ES-I3 (cell line): ENCODE data around the gene ACE.
A peak's percentile ranks its signal among the peaks of the same experiment; 100 is the strongest.

Source experiments
- H3K36me3 ChIP-seq: 2 replicates; pipeline ENCODE4 v1.6.1; 2013; ENCODE audit warnings: mild to moderate bottlenecking, low read length, control low read depth, moderate library complexity; ENCODE audit not compliant: insufficient read depth
- H3K4me1 ChIP-seq: 2 replicates; pipeline ENCODE4 v1.6.1; 2013; ENCODE audit warnings: mild to moderate bottlenecking, control low read depth, low read length; ENCODE audit not compliant: insufficient read depth
- H3K9ac ChIP-seq: 2 replicates; pipeline ENCODE4 v1.6.1; 2013; ENCODE audit warnings: low read depth, mild to moderate bottlenecking, low read length, moderate library complexity
- H3K9me3 ChIP-seq: 2 replicates; pipeline ENCODE4 v1.6.1; 2013; ENCODE audit warnings: mild to moderate bottlenecking, low read length, moderate library complexity; ENCODE audit not compliant: control insufficient read depth, insufficient read depth

ACE gene

DNA sequence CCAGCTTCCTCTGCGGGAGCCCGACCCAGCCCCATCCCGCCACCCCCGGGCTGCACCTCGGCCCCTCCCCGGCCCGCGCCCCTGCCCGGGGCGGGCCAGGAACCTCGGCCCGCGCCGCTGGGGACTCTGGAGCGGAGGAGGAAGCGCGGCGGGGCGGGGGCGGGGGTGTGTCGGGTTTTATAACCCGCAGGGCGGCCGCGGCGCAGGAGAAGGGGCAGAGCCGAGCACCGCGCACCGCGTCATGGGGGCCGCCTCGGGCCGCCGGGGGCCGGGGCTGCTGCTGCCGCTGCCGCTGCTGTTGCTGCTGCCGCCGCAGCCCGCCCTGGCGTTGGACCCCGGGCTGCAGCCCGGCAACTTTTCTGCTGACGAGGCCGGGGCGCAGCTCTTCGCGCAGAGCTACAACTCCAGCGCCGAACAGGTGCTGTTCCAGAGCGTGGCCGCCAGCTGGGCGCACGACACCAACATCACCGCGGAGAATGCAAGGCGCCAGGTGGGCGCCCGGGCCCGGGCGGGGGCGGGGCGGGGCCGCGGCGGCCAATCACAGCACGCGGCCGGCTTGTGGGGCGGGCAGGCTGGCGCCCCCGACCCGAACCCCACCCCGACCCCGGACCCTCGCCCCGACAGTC lies at the start of gene ACE:
ACE (plus strand) TSS at position 208 of the 626 bp plus-strand sequence; CDS start at position 242, 34 bp downstream.
- Histone ChIP-seq H3K36me3 (no peaks in the 10 kb centered on the region), H3K4me1 (peaks cover 20% of the 10 kb centered on the region), H3K9me3 (no peaks in the 10 kb centered on the region), H3K9ac (peak within 1 kb of the TSS; percentile 70)

DNA sequence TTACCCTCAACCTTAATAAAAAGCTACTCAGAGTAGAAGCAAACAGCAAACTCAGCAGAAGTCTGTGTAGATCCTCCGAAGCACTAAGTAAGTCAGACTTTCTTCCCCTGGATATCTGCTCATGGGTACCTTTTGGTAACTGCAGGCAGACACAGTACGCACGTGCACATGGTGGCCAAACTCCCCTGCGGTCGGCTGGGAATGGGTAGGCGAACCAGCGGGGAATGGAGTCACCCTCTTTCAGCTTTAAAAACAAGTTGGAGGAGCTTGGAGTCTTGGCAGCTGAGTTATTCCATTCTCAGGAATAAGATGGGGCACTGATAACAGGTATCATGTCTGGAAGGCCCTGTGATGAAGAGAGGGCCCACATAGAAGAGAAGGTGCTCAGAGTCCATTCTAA lies 47.1 kb upstream of the ACE start:
- Histone ChIP-seq H3K9me3 (no peaks in the 10 kb centered on the region), H3K36me3 (no peaks in the 10 kb centered on the region; the same call in 1 of the 2 replicates), H3K9ac (no peak overlapping the region), H3K4me1 (peaks cover 16% of the 10 kb centered on the region)

- Histone ChIP-seq H3K9ac (no peak overlapping the region), H3K9me3 (no peaks in the 10 kb centered on the region), H3K36me3 (no peaks in the 10 kb centered on the region; the same call in 1 of the 2 replicates), H3K4me1 (peaks cover 16% of the 10 kb centered on the region)
Observed at GRCh38 chr17:63430223-63430622, 46.6 kb upstream of the ACE start.

- Histone ChIP-seq H3K4me1 (peaks cover 19% of the 10 kb centered on the region), H3K36me3 (no peaks in the 10 kb centered on the region; the same call in 1 of the 2 replicates), H3K9me3 (no peaks in the 10 kb centered on the region), H3K9ac (no peak overlapping the region)
Observed at GRCh38 chr17:63431618-63431938, 45.3 kb upstream of the ACE start.

DNA sequence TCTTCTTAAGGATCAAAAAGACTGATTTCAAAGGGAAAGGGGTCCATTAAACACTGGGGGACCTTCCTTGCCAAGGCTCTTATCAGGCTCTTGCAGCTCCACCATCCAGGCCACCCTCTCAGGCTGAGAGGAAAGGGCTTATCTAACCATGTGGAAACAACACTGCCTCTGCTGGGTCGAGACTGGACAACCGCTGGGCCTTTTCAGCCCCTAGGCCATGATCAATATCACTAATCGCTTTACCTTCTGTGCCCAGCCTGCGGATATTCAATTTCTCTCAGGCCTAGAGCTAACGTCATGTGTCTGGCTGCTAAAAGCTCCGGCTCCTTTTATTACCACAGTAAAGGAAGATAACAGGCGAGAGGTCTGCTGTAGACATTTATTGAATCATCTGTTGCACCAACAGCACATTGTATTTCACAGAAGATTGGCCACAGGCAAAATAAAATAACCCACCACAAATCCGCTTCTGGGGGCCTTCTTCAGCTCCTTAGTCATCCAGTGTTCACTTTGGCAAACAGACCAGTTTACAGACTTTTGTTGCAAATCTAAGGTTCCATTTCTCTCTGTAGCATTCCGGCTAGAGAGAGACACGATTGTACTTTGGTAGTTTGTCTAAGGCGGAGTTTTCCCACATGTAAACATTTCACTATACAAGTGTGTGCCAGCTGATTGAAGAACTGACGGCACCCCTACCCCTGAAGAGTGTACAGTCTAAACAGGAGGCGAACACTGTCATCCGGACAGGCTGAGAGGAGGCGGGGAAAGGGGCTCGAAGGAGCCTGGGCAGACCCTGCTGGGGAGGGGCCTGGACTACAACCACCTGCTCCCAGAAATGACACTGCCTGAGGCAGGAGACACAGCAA lies 44.7 kb upstream of the ACE start:
- H3K4me1 ChIP-seq: peaks cover 17% of the 10 kb centered on the region
- H3K9ac ChIP-seq: no peak overlapping the region
- H3K36me3 ChIP-seq: no peaks in the 10 kb centered on the region; the same call in 1 of the 2 replicates
- no peaks in the 10 kb centered on the region for H3K9me3 ChIP-seq

DNA sequence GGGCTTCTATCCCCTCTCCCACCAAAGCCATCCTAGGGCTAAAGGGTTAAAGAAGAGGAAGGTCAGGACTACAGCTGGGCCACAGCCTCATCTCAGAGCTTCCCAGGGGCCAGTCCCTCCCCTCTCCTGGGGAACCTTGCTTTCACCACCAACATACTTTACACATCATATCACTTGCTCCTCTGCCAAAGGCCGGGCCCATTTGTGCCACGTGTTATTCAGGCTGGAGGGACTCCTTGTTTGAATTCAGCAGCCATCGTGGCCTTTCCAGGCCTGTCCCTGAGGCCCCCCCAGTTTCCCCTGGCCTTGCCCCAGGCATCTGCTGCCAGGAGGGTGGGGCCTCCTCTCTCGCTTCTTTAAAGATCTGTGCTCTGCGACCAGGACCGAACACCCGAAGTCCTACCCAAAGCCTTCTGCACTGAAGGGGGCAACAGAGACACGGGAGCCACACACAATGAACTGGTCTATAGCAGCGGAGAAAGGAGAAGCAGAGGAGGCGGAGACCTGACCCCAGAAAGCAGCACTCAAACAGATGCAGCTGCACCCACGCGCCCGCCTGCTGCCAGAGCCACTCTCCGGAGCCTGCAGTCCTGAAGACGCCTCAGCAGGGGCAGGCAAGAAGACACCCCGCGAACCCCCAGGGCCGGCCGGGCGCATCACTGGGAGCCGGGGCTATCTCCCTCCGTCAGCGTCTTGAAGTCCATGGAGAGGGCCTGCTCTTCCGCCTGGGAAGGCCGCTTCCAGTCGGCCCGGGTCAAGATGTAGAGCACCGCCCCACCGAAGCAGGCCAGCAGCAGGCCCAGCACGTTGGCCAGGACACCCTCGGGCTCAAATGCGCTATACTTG lies 42.9 kb upstream of the ACE start:
- no peaks in the 10 kb centered on the region; the same call in 1 of the 2 replicates for H3K36me3 ChIP-seq
- no peaks in the 10 kb centered on the region for H3K9me3 ChIP-seq
- no peak overlapping the region for H3K9ac ChIP-seq
- peaks cover 3% of the 10 kb centered on the region; the same call in 1 of the 2 replicates for H3K4me1 ChIP-seq

GRCh38 chr17:63434951-63435571 lies 41.8 kb upstream of the ACE start:
- H3K9me3 ChIP-seq: no peaks in the 10 kb centered on the region
- peaks cover 3% of the 10 kb centered on the region; the same call in 1 of the 2 replicates for H3K4me1 ChIP-seq
- H3K36me3 ChIP-seq: no peaks in the 10 kb centered on the region; the same call in 1 of the 2 replicates
- H3K9ac ChIP-seq: no peak overlapping the region

GRCh38 chr17:63435681-63436522 lies 41.0 kb upstream of the ACE start:
- Histone ChIP-seq H3K9ac (no peak overlapping the region), H3K9me3 (no peaks in the 10 kb centered on the region), H3K36me3 (no peaks in the 10 kb centered on the region; the same call in 1 of the 2 replicates), H3K4me1 (peaks cover 11% of the 10 kb centered on the region; the same call in 1 of the 2 replicates)

GRCh38 chr17:63436523-63437110 lies 40.2 kb upstream of the ACE start:
- Histone ChIP-seq H3K9me3 (no peaks in the 10 kb centered on the region), H3K36me3 (no peaks in the 10 kb centered on the region; the same call in 1 of the 2 replicates), H3K9ac (no peak overlapping the region), H3K4me1 (peaks cover 11% of the 10 kb centered on the region; the same call in 1 of the 2 replicates)

GRCh38 chr17:63437287-63438091 lies 39.4 kb upstream of the ACE start:
- peaks cover 11% of the 10 kb centered on the region; the same call in 1 of the 2 replicates for H3K4me1 ChIP-seq

DNA sequence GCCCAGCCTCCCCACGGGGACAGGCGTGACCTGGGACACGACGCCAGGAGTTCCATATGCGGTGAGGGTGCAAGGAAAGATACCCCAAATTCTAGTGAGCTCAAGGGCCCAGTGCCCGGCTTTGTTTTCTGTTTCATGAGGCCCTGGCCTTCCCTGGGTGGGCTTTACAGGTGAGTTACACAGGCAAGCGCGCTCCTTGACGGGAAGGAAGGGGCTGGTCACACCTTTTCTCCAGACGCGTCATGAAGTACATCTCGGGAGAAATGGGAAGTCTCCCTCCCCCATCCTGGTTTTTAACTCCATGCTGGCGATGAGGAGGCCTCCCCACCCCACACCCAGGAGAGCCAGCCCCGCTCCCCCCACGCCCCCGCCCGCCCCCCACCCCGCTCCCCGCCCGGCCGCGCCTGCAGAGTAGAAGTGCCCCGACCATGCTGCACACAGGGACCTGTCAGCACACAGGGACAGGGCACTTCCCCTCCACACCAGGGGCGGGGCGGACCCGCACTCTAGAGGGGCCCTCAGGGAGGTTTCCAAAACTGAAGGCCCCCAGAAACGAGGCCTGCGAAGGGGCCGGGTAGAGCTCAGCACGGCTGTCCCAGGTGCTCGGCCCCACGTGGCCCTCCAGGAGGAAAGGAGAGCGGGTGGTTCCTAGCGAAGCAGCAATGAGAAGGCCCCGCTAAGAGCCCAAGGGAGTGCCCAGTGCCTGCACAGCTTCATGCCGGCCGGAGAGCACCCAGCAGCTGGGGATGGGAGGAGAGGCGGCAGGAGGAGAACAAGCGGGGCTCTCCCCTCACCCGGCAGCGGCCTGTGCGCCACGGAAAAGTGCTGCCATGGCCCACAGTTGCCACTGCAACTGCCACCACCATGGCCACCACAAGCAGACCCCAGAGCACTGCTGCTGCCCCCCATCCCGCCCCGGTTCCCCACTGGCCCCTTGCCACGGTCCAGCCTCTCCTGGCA lies 38.5 kb upstream of the ACE start:
- H3K4me1 ChIP-seq: peaks cover 11% of the 10 kb centered on the region; the same call in 1 of the 2 replicates
- no peaks in the 10 kb centered on the region; the same call in 1 of the 2 replicates for H3K36me3 ChIP-seq
- H3K9me3 ChIP-seq: no peaks in the 10 kb centered on the region
- H3K9ac ChIP-seq: no peak overlapping the region; the same call in 1 of the 2 replicates

More at GRCh38 chr17:63437287-63438091, 39.4 kb upstream of the ACE start:
- Histone ChIP-seq H3K9me3 (no peaks in the 10 kb centered on the region), H3K36me3 (no peaks in the 10 kb centered on the region; the same call in 1 of the 2 replicates), H3K9ac (no peak overlapping the region; the same call in 1 of the 2 replicates)
